Heart right ventricle (tissue), 16 donors: ENCODE results near the gene SNTB2. TPM values are rescaled to one million over a fixed set of nuclear protein-coding genes. Genes with fewer than 3 reads are reported as not detected.
"Not testable (repeated sequence)": the region's sequence is repeated elsewhere in the genome, so short reads cannot be mapped to it uniquely, and the experiment has no call there.

Source experiments
- ATAC-seq, 8 donors: fragments of 200-7000 bp; cut with Tn5 transposase; one replicate each; pipeline ENCODE4 v1.9.1; 2020; ENCODE audit warnings: mild to moderate bottlenecking in 8 of 8, moderate library complexity in 8 of 8, moderate number of reproducible peaks in 1 of 8
- DNase-seq, 2 donors: peaks; one replicate each; pipeline ENCODE4 v3.0.0-alpha.2; 2020
- H3K27ac ChIP-seq, 10 donors: fragments of 200-600 bp; sonication (generic) in 2 of 10; one replicate each; pipeline versions ENCODE4 v1.5.0 to v1.8.0; 2020 to 2022; ENCODE audit warnings: mild to moderate bottlenecking in 3 of 10
- H3K27me3 ChIP-seq, 7 donors: fragments of 200-600 bp; one replicate each; pipeline ENCODE4 v1.8.0; 2021 to 2022; ENCODE audit warnings: mild to moderate bottlenecking in 2 of 7
- H3K36me3 ChIP-seq, 9 donors: fragments of 200-600 bp; sonication (generic) in 1 of 9; one replicate each; pipeline versions ENCODE4 v1.5.0 to v1.8.0; 2020 to 2022; ENCODE audit warnings: mild to moderate bottlenecking in 2 of 9
- H3K4me1 ChIP-seq, 9 donors: fragments of 200-600 bp; sonication (generic) in 1 of 9; one replicate each; pipeline versions ENCODE4 v1.5.0 to v1.8.0; 2020 to 2022; ENCODE audit warnings: mild to moderate bottlenecking in 4 of 9
- H3K4me3 ChIP-seq, 10 donors: fragments of 200-600 bp; sonication (generic) in 2 of 10; one replicate each; pipeline versions ENCODE4 v1.5.0 to v1.8.0; 2020 to 2022; ENCODE audit warnings: mild to moderate bottlenecking in 7 of 10, moderate library complexity in 2 of 10
- H3K9me3 ChIP-seq, 11 donors: fragments of 200-600 bp in 10 of 11; sonication (generic) in 2 of 11; one replicate each; pipeline versions ENCODE4 v1.5.0 to v1.8.0; 2013 to 2022; ENCODE audit warnings: mild to moderate bottlenecking in 2 of 11, control low read depth in 1 of 11, moderate library complexity in 1 of 11
- CTCF ChIP-seq, 9 donors: fragments of 200-600 bp; sonication (generic) in 2 of 9; IDR thresholded peaks; one replicate each; pipeline versions ENCODE4 v1.5.0 to v1.8.0; 2021 to 2022; ENCODE audit warnings: antibody characterized with exemption in 9 of 9, mild to moderate bottlenecking in 5 of 9, moderate library complexity in 1 of 9
- WGBS, 2 donors: extraction: QIAGEN DNeasy Blood & Tissue Kit; methylation state at CpG; one replicate each; pipeline ENCODE4 v1.1.7; 2013; ENCODE audit warnings: inconsistent platforms in 1 of 2; 5-methylcytosine and 5-hydroxymethylcytosine counted together
- intact Hi-C, 10 donors: fragments of 100-400 bp; cut with DNase I; formaldehyde crosslinking; loops; one replicate each; pipeline versions ENCODE4 v1.11.1 to v1.14.2; 2022
- long read RNA-seq, 3 donors: library from polyadenylated mRNA; unstranded; transcript quantifications; one replicate each; pipeline ENCODE4 v2.0.0, GENCODE V29; 2020 to 2021
- polyA plus RNA-seq, 2 donors: library from polyadenylated mRNA; stranded (reverse); fragments of 200-250 nt; gene quantifications; one replicate each; pipeline ENCODE4 v1.2.3, GENCODE V29; 2013
- total RNA-seq, 10 donors: library from RNA; stranded (reverse); fragmentation: NEBNext Ultra II Directional in 3 of 10; extraction: Animal tissue kit (Norgen Biotek cat#: 25700) in 3 of 10; gene quantifications; one replicate each; pipeline versions ENCODE4 v1.2.1 to v1.2.4, GENCODE V29; 2021 to 2023
- donor health status: Arrhythmogenic right ventricular cardiomyopathy.
- donor health status: ischemic (EF 13 %, LVEDD 7.1; RV severe dilation, severe dysfunction).
- donor health status: healthy with polysubstance abuse.
- donor health status: DM: no; HTN: yes; CAD: no.
- donor health status: DM: no; HTN: no; CAD: no.
- donor health status: ischemic (EF 25% LVEDD 6.9; RV normal size, moderate dysfunction).
- donor health status: ischemic (EF 25% LVEDD 5.7; RV mildly dilated, moderate dysfunction).
- donor health status: healthy.
- donor health status: DM: yes; HTN: yes; CAD: no.
- donor health status: Ischemic cardiomyopathy.
- donor health status: ischemic (EF 35%, LVEDD 5.7; RV mildly dilated, moderate dysfunction).
- donor health status: nonischemic (EF 11% LVEDD 7.7; RV severe dilation, severe dysfunction).
- donor health status: DM: yes; HTN: yes; CAD: no.
- donor health status: PGD.
- donor health status: ischemic (EF 29% LVEDD 5.4; RV normal size, mild dysfunction).
- donor health status: nonischemic (EF 23%, LVEDD 6.1; RV moderate dilation, normal function).

SNTB2 gene
- total RNA-seq (10 to 100 TPM in 3 of 10 donors, 1 to 10 TPM in 7; 8.1 to 15.7 (median 9.5) TPM), polyA plus RNA-seq (1 to 10 TPM; 3.0 to 4.0 TPM)
- long read RNA-seq, donor 1, full-length matches to known transcripts, result 16 of 18 reads
- long read RNA-seq, donor 1, partial matches to known transcripts, result 1 of 18 reads
- long read RNA-seq, donor 1, other reads (novel, unspliced or antisense), result 1 of 18 reads
- long read RNA-seq, donor 2, full-length matches to known transcripts, result 9 of 9 reads
- long read RNA-seq, donor 2, partial matches to known transcripts, result 0 of 9 reads
- long read RNA-seq, donor 2, other reads (novel, unspliced or antisense), result 0 of 9 reads
- long read RNA-seq, donor 3, full-length matches to known transcripts, result 1 of 1 reads
- long read RNA-seq, donor 3, partial matches to known transcripts, result 0 of 1 reads
- long read RNA-seq, donor 3, other reads (novel, unspliced or antisense), result 0 of 1 reads

GRCh38 chr16:69186642-69187445, at the start of gene SNTB2:
TSS of gene SNTB2 (plus strand) at chr16:69187164. CDS start at chr16:69187167, 3 bp downstream.
- peaks cover 0 to 49% (median 28%) of the 10 kb centered on the region in 9 donors for H3K4me1 ChIP-seq
- peak within 1 kb of the TSS; percentile 61 to 90 (median 78) for H3K4me3 ChIP-seq
- intact Hi-C loops, result loop anchor here in 1 of 10 donors (10.0 kb wide), 1 partner anchor 98 kb away; no protein-coding TSS in a partner anchor
- no peak for TF ChIP-seq CTCF (IDR thresholded peaks at IDR 0.05)
- no peaks in the 10 kb centered on the region for H3K36me3 ChIP-seq
- WGBS, 2 donors, result 1% methylated on average over 69 of the region's 69 CpGs
- H3K9me3 ChIP-seq, result no peaks in the 10 kb centered on the region
- DNase-seq (peak; percentile 92 to 94), ATAC-seq (peak; percentile 96 to 99 (median 99))
- peak within 1 kb of the TSS; percentile 78 to 91 (median 86) for H3K27ac ChIP-seq
- no peaks in the 10 kb centered on the region for H3K27me3 ChIP-seq

GRCh38 chr16:69138608-69139007, 48.4 kb upstream of the SNTB2 start:
- Histone ChIP-seq H3K9me3 (no peaks in the 10 kb centered on the region), H3K4me1 (peaks cover 0 to 10% (median 5%) of the 10 kb centered on the region in 9 donors), H3K36me3 (peaks cover 0 to 83% (median 27%) of the 10 kb centered on the region in 9 donors), H3K4me3 (no peak overlapping the region), H3K27me3 (no peaks in the 10 kb centered on the region), H3K27ac (no peak overlapping the region)
- intact Hi-C loops, result no loop called here
- no peak for TF ChIP-seq CTCF (IDR thresholded peaks at IDR 0.05)
- ATAC-seq, result no peak
- 79 to 86% methylated on average over 2 of the region's 2 CpGs for WGBS, 2 donors
- DNase-seq, result no peak

GRCh38 chr16:69139464-69139863, 47.5 kb upstream of the SNTB2 start:
- ATAC-seq, intact Hi-C loops, DNase-seq, H3K4me1 ChIP-seq, H3K27me3 ChIP-seq, H3K4me3 ChIP-seq, H3K9me3 ChIP-seq, H3K27ac ChIP-seq: not testable (repeated sequence)
- H3K36me3 ChIP-seq, result peaks cover 0 to 92% (median 27%) of the 10 kb centered on the region in 9 donors
- WGBS, 2 donors, result 97 to 98% methylated on average over 7 of the region's 7 CpGs

GRCh38 chr16:69141014-69141413, 46.0 kb upstream of the SNTB2 start:
- Histone ChIP-seq H3K27me3 (no peaks in the 10 kb centered on the region), H3K27ac (no peak overlapping the region), H3K9me3 (no peaks in the 10 kb centered on the region), H3K36me3 (peaks cover 0 to 100% (median 27%) of the 10 kb centered on the region in 9 donors), H3K4me3 (no peak overlapping the region), H3K4me1 (no peaks in the 10 kb centered on the region)
- intact Hi-C loops, result no loop called here
- WGBS, 2 donors, result 92 to 93% methylated on average over 5 of the region's 5 CpGs
- no peak for DNase-seq
- no peak for ATAC-seq
- no peak for TF ChIP-seq CTCF (IDR thresholded peaks at IDR 0.05)
